K562 (cell line): Measurements from ENCODE around the gene BANK1. TPM values are rescaled to one million over a fixed set of nuclear protein-coding genes. Genes with fewer than 3 reads are reported as not detected.

ENCODE experiments used
- ATAC-seq: fragments of 200-7000 bp; cut with Tn5 transposase; 3 replicates; pipeline ENCODE4 v1.9.1; 2020; ENCODE audit warnings: moderate library complexity
- BruUV-seq: library from RNA; stranded (reverse); fragments of 400-500 nt; replicated peaks from 2 replicates; lab custom pipeline; 2021; lab: Mats Ljungman, UMichigan
- CTCF ChIA-PET: fragments of 300-600 bp; formaldehyde crosslinking; extraction: SDS; loops from one replicate; lab custom pipeline; 2021; ENCODE audit warnings: low intra/inter-chr PET ratio; lab: Yijun Ruan, JAX
- POLR2A ChIA-PET: fragments of 300-600, 350-650 bp; sonication (Branson Sonifier 250); formaldehyde crosslinking; extraction: SDS; loops from one replicate; lab custom pipeline; 2021; ENCODE audit warnings: antibody characterized with exemption, inconsistent platforms; lab: Yijun Ruan, JAX
- DNase-seq, 4 experiments: peaks; one replicate each; pipeline versions ENCODE4 v3.0.0 to v3.0.0-alpha.2; 2011 to 2018; ENCODE audit warnings: low spot score in 3 of 4, mixed read lengths in 3 of 4; ENCODE audit errors: extremely low read depth in 1 of 4
- FAIRE-seq: peaks from 2 replicates; lab custom pipeline; 2011; peaks lifted over from hg19 to GRCh38; lab: Jason Lieb, UNC
- H2AFZ ChIP-seq: 2 replicates; pipeline ENCODE4 v1.6.0; 2011; ENCODE audit warnings: low read depth, low read length, control low read depth, inconsistent platforms
- H3K27ac ChIP-seq: fragments of 200-600 bp; 3 replicates; pipeline ENCODE4 v1.8.0; 2011; ENCODE audit warnings: low read depth, mild to moderate bottlenecking, control low read depth, inconsistent platforms, low read length, moderate library complexity, mixed read lengths; ENCODE audit errors: extremely low read depth
- H3K27me3 ChIP-seq, 2 experiments: fragments of 300-600 bp in 1 of 2; 2 replicates in 1 of 2; 3 replicates in 1 of 2; pipeline versions ENCODE4 v1.6.0 to v1.8.0; 2011; ENCODE audit warnings: inconsistent platforms in 2 of 2, low read length in 2 of 2, mild to moderate bottlenecking in 1 of 2, mixed read lengths in 1 of 2, moderate library complexity in 1 of 2; ENCODE audit not compliant: control insufficient read depth in 2 of 2, insufficient read depth in 2 of 2
- H3K36me3 ChIP-seq: fragments of 300-600 bp; 3 replicates; pipeline ENCODE4 v1.8.0; 2011; ENCODE audit warnings: mild to moderate bottlenecking, low read length, inconsistent platforms; ENCODE audit not compliant: control insufficient read depth, insufficient read depth
- H3K4me1 ChIP-seq, 2 experiments: fragments of 200-600 bp in 1 of 2; replicated peaks in 1 of 2; 2 replicates in 1 of 2; 3 replicates in 1 of 2; pipeline versions ENCODE4 v1.5.1 to v1.8.0; 2011; ENCODE audit warnings: inconsistent platforms in 2 of 2, low read length in 2 of 2, mild to moderate bottlenecking in 1 of 2, mixed read lengths in 1 of 2, moderate library complexity in 1 of 2; ENCODE audit not compliant: control insufficient read depth in 2 of 2, insufficient read depth in 2 of 2
- H3K4me2 ChIP-seq: 2 replicates; pipeline ENCODE4 v1.6.1; 2011; ENCODE audit warnings: low read length, control low read depth, inconsistent platforms, mixed read lengths; ENCODE audit not compliant: insufficient read depth
- H3K4me3 ChIP-seq: fragments of 200-600 bp; sonication (generic), shearing (Covaris generic); 2 replicates; pipeline ENCODE4 v1.5.1; 2016; ENCODE audit warnings: control low read depth, inconsistent platforms
- H3K79me2 ChIP-seq: fragments of 200-600 bp; 3 replicates; pipeline ENCODE4 v1.8.0; 2011; ENCODE audit warnings: low read length, inconsistent platforms; ENCODE audit not compliant: control insufficient read depth, insufficient read depth
- H3K9ac ChIP-seq, 2 experiments: 2 replicates each; pipeline versions ENCODE4 v1.6.0 to v1.6.1; 2011; ENCODE audit warnings: low read depth in 2 of 2, low read length in 2 of 2, control low read depth in 1 of 2, inconsistent platforms in 1 of 2, mild to moderate bottlenecking in 1 of 2, mixed read lengths in 1 of 2; ENCODE audit not compliant: insufficient read depth in 1 of 2
- H3K9me1 ChIP-seq: one replicate; pipeline ENCODE4 v1.6.0; 2011; ENCODE audit warnings: inconsistent platforms, mild to moderate bottlenecking, low read length, moderate library complexity; ENCODE audit not compliant: control insufficient read depth, insufficient read depth
- H3K9me3 ChIP-seq: replicated peaks from 2 replicates; pipeline ENCODE4 v1.5.1; 2011; ENCODE audit warnings: low read depth, low read length, inconsistent platforms; ENCODE audit not compliant: control insufficient read depth, insufficient read depth
- H4K20me1 ChIP-seq: replicated peaks from 2 replicates; pipeline ENCODE4 v1.6.1; 2011; ENCODE audit warnings: low read length, inconsistent platforms, mixed read lengths; ENCODE audit not compliant: control insufficient read depth, insufficient read depth
- CTCF ChIP-seq, 3 experiments: IDR thresholded peaks in 2 of 3; conservative IDR thresholded peaks in 1 of 3; 2 replicates each; pipeline ENCODE4 v1.5.1; 2011 to 2012; ENCODE audit warnings: low read length in 3 of 3, mild to moderate bottlenecking in 3 of 3, control low read depth in 2 of 3, improper control_type of control experiment in 1 of 3, inconsistent platforms in 1 of 3, low read depth in 1 of 3, mixed read lengths in 1 of 3, moderate library complexity in 1 of 3; ENCODE audit not compliant: insufficient read depth in 2 of 3
- DIDO1 ChIP-seq: fragments of 450-650 bp; IDR thresholded peaks from 2 replicates; pipeline ENCODE4 v1.6.1; 2016; ENCODE audit warnings: low read depth, missing biosample characterization, missing genetic modification characterization
- HMBOX1 ChIP-seq: sonication (generic); IDR thresholded peaks from 2 replicates; pipeline ENCODE4 v1.6.1; 2016
- POLR2H ChIP-seq: IDR thresholded peaks from 2 replicates; pipeline ENCODE4 v1.6.1; 2016; ENCODE audit warnings: missing genetic modification characterization, low read depth, mild to moderate bottlenecking, control low read depth, missing compliant biosample characterization, moderate library complexity
- SIN3A ChIP-seq, 2 experiments: fragments of 150-350 bp in 1 of 2; IDR thresholded peaks; 2 replicates each; pipeline ENCODE4 v1.6.1; 2011 to 2016; ENCODE audit warnings: borderline replicate concordance in 2 of 2, low read depth in 2 of 2, low read length in 2 of 2, mild to moderate bottlenecking in 2 of 2, moderate library complexity in 2 of 2; ENCODE audit not compliant: control insufficient read depth in 1 of 2
- SNRNP70 ChIP-seq: fragments of 200-400 bp; formaldehyde crosslinking; optimal IDR thresholded peaks from 2 replicates; pipeline ENCODE3; 2017; ENCODE audit warnings: low read depth, low read length
- SREBF1 ChIP-seq: fragments of 150-350 bp; IDR thresholded peaks from 2 replicates; pipeline ENCODE4 v1.6.1; 2014; ENCODE audit warnings: antibody characterized with exemption, low read depth, low read length, borderline replicate concordance
- TSC22D4 ChIP-seq: fragments of 450-650 bp; IDR thresholded peaks from 2 replicates; pipeline ENCODE4 v1.6.1; 2016; ENCODE audit warnings: missing genetic modification characterization, missing biosample characterization, control low read depth
- WHSC1 ChIP-seq: IDR thresholded peaks from one replicate; pipeline ENCODE4 v1.6.1; 2012; ENCODE audit warnings: low read length, control low read depth, inconsistent platforms
- ZC3H4 ChIP-seq: sonication (generic); formaldehyde crosslinking; IDR thresholded peaks from 2 replicates; pipeline ENCODE4 v1.9.0; 2021; ENCODE audit warnings: missing genetic modification reagents, borderline replicate concordance
- ZFP1 ChIP-seq: fragments of 450-650 bp; formaldehyde crosslinking; IDR thresholded peaks from 2 replicates; pipeline ENCODE4 v1.4.0; 2020; ENCODE audit warnings: mild to moderate bottlenecking, mixed read lengths
- ZNF140 ChIP-seq: fragments of 250-450 bp; sonication (Bioruptor Pico); IDR thresholded peaks from 2 replicates; pipeline ENCODE4 v1.8.0; 2021; ENCODE audit warnings: moderate library complexity, mild to moderate bottlenecking, inconsistent platforms
- ZNF75A ChIP-seq: fragments of 450-650 bp; formaldehyde crosslinking; IDR thresholded peaks from 2 replicates; pipeline ENCODE4 v1.4.0; 2020; ENCODE audit warnings: mild to moderate bottlenecking
- WGBS: fragments of 100-300 bp; shearing (Covaris generic); methylation state at CpG from one replicate; pipeline ENCODE4 v1.1.6; 2016; ENCODE audit warnings: low coverage, mixed read lengths; ENCODE audit not compliant: insufficient coverage; ENCODE audit errors: missing lambda C conversion rate; 5-methylcytosine and 5-hydroxymethylcytosine counted together
- in situ Hi-C: fragments of 300-500 bp; cut with MboI; formaldehyde crosslinking; loops from 4 replicates; pipeline ENCODE4 v1.15.0; 2018; ENCODE audit warnings: inconsistent platforms, mixed read lengths
- intact Hi-C: fragments of 100-400 bp; cut with micrococcal nuclease; formaldehyde crosslinking; loops from 2 replicates; pipeline ENCODE4 v1.14.2; 2022
- polyA plus RNA-seq, 8 experiments: library from polyadenylated mRNA; depleted of rRNA in 4 of 8; stranded (reverse) in 5 of 8; unstranded in 3 of 8; fragments of >200 nt; fragmentation: Nextera tagmentation in 2 of 8; fragmentation: Illumina TruSeq in 1 of 8; extraction: Ambion mirVana in 2 of 8; extraction: Trizol in 1 of 8; gene quantifications; 2 replicates each; pipeline versions ENCODE4 v1.2.1 to v1.2.3, GENCODE V29; 2011 to 2014; ENCODE audit warnings: inconsistent platforms in 1 of 8, missing spikeins in 1 of 8
- total RNA-seq, 7 experiments: library from RNA; depleted of rRNA in 6 of 7; stranded (reverse); fragments of >200 nt in 6 of 7; fragmentation: Illumina TruSeq in 2 of 7; extraction: Trizol in 2 of 7; gene quantifications; 2 replicates each; pipeline versions ENCODE4 v1.2.1 to v1.2.3, GENCODE V29; 2011 to 2021; ENCODE audit warnings: low replicate concordance in 1 of 7

BANK1 gene
- total and polyA plus RNA-seq, 9 of the 15 experiments (the other 6 are each of a cell fraction or from before 2014, with no cell fraction given), result not detected

GRCh38 chr4:101753721-101754120 is 36.8 kb upstream of the BANK1 start (continued):
- TF ChIP-seq SIN3A (IDR thresholded peaks at IDR 0.05; ENCODE audit: borderline replicate concordance in 2 of 2, control insufficient read depth in 1 of 2, low read depth in 2 of 2, low read length in 2 of 2) (no peak), DIDO1 (no peak), SREBF1 (no peak)
- TF ChIP-seq, all 486 proteins: peak for 0

- WGBS, result 3% methylated on average over 2 of the region's 2 CpGs
- intact Hi-C loops (no loop called here), in situ Hi-C loops (no loop called here)
- ChIA-PET CTCF (no interaction called here), POLR2A (no interaction called here)
- no peak overlapping the region for H3K4me2 ChIP-seq
- no peaks in the 10 kb centered on the region for H4K20me1 ChIP-seq
- H3K27ac ChIP-seq, result no peak overlapping the region
- ATAC-seq, result no peak
- H3K27me3 ChIP-seq, result no peaks in the 10 kb centered on the region
- DNase-seq, result no peak
- BruUV-seq, result no TSS peak
- H3K4me3 ChIP-seq, result no peak overlapping the region
- no peak overlapping the region for H2AFZ ChIP-seq
- H3K79me2 ChIP-seq, result no peaks in the 10 kb centered on the region
- FAIRE-seq, result no peak
- no peak for TF ChIP-seq WHSC1
- no peaks in the 10 kb centered on the region; the same call in 1 of the 2 replicates for H3K9me3 ChIP-seq
- H3K4me1 ChIP-seq, result no peaks in the 10 kb centered on the region
- no peaks in the 10 kb centered on the region for H3K9me1 ChIP-seq
- H3K36me3 ChIP-seq, result no peaks in the 10 kb centered on the region
- no peak overlapping the region for H3K9ac ChIP-seq
Measured at GRCh38 chr4:101756181-101756580, 34.3 kb upstream of the BANK1 start.

GRCh38 chr4:101761405-101761804 is 29.1 kb upstream of the BANK1 start:
- H3K4me3 ChIP-seq, result no peak overlapping the region
- no peak for TF ChIP-seq HMBOX1
- no peak for TF ChIP-seq ZC3H4 (CRISPR knock-in tag)
- no peak for TF ChIP-seq SNRNP70
- no peak for TF ChIP-seq ZNF75A (CRISPR knock-in tag)
- TF ChIP-seq ZNF140 (CRISPR knock-in tag), result no peak
- TF ChIP-seq TSC22D4, result no peak
- no peak for TF ChIP-seq ZFP1 (CRISPR knock-in tag)
- no peak for TF ChIP-seq CTCF (IDR thresholded peaks at IDR 0.05 in 2 of 3, conservative IDR thresholded peaks at IDR 0.05 in 1 of 3; ENCODE audit: insufficient read depth in 2 of 3, low read depth in 1 of 3, low read length in 3 of 3)
- no peak for TF ChIP-seq POLR2H (tag)

More at GRCh38 chr4:101761405-101761804, 29.1 kb upstream of the BANK1 start:
- H3K79me2 ChIP-seq, result no peaks in the 10 kb centered on the region
- WGBS, result 0% methylated on average over 1 of the region's 1 CpG
- FAIRE-seq (no peak), DNase-seq (no peak), ATAC-seq (no peak)
- H4K20me1 ChIP-seq, result no peaks in the 10 kb centered on the region
- no peaks in the 10 kb centered on the region for H3K9me3 ChIP-seq
- no peaks in the 10 kb centered on the region for H3K9me1 ChIP-seq
- in situ Hi-C loops (no loop called here), intact Hi-C loops (no loop called here)
- no peak overlapping the region for H3K4me2 ChIP-seq
- ChIA-PET POLR2A (no interaction called here), CTCF (no interaction called here)
- H3K27me3 ChIP-seq, result no peaks in the 10 kb centered on the region
- H3K36me3 ChIP-seq, result no peaks in the 10 kb centered on the region
- BruUV-seq, result no TSS peak
- no peak overlapping the region for H3K9ac ChIP-seq
- no peak overlapping the region for H3K27ac ChIP-seq
- H3K4me1 ChIP-seq, result no peaks in the 10 kb centered on the region
- no peak overlapping the region for H2AFZ ChIP-seq
